Coronary artery (tissue), 2 donors: ENCODE results near the gene SPATA2.
"Not testable (repeated sequence)": the region's sequence is repeated elsewhere in the genome, so short reads cannot be mapped to it uniquely, and the experiment has no call there.

Experiments
- DNase-seq: peaks from one replicate; pipeline ENCODE4 v3.0.0-alpha.2; 2017; ENCODE audit warnings: low spot score
- H3K27ac ChIP-seq, 2 donors: fragments of 200-600 bp; sonication (generic); one replicate each; pipeline ENCODE4 v1.5.1; 2016 to 2019
- H3K4me3 ChIP-seq: fragments of 200-600 bp; sonication (generic); 2 replicates; pipeline ENCODE4 v1.5.1; 2016; ENCODE audit warnings: mild to moderate bottlenecking, moderate library complexity
- CTCF ChIP-seq: fragments of 200-600 bp; sonication (generic); IDR thresholded peaks from one replicate; pipeline ENCODE4 v1.5.1; 2019; ENCODE audit warnings: antibody characterized with exemption

Gene SPATA2

GRCh38 chr20:49862607-49863200 is 52.6 kb downstream of the SPATA2 start:
- H3K4me3 ChIP-seq, result no peak overlapping the region
- DNase-seq, result no peak
- H3K27ac ChIP-seq, result no peak overlapping the region
- TF ChIP-seq CTCF, result no peak

GRCh38 chr20:49861232-49861631 is 54.1 kb downstream of the SPATA2 start:
- H3K4me3 ChIP-seq, DNase-seq: not testable (repeated sequence)
- H3K27ac ChIP-seq, result peak overlapping the region in 1 of 2 donors; percentile 67

- no peak for DNase-seq
- H3K4me3 ChIP-seq, result no peak overlapping the region
- no peak for TF ChIP-seq CTCF
- H3K27ac ChIP-seq, result peak overlapping the region; percentile 78 to 88
Measured at GRCh38 chr20:49859807-49860206, 55.5 kb downstream of the SPATA2 start.

GRCh38 chr20:49859011-49859410 is 56.3 kb downstream of the SPATA2 start:
- Histone ChIP-seq H3K4me3 (no peak overlapping the region), H3K27ac (peak overlapping the region; percentile 78 to 88)
- no peak for TF ChIP-seq CTCF
- no peak for DNase-seq

- TF ChIP-seq CTCF, result no peak
- Histone ChIP-seq H3K27ac (peak overlapping the region; percentile 78 to 88), H3K4me3 (no peak overlapping the region)
- no peak for DNase-seq
Measured at GRCh38 chr20:49858076-49858585, 57.2 kb downstream of the SPATA2 start.

- Histone ChIP-seq H3K4me3 (no peak overlapping the region), H3K27ac (peak overlapping the region in 1 of 2 donors; percentile 78)
- no peak for TF ChIP-seq CTCF
- DNase-seq, result no peak
Measured at GRCh38 chr20:49856904-49857303, 58.4 kb downstream of the SPATA2 start.

- Histone ChIP-seq H3K4me3 (no peak overlapping the region), H3K27ac (peak overlapping the region; percentile 67 to 89)
- DNase-seq, result no peak
- no peak for TF ChIP-seq CTCF
Measured at GRCh38 chr20:49854190-49854875, 61.0 kb downstream of the SPATA2 start.
